Hepatocyte (in vitro differentiated cells): ENCODE measurements around the gene RHOH. TPM values are rescaled to one million over a fixed set of nuclear protein-coding genes. Genes with fewer than 3 reads are reported as not detected.

Experiments used
- DNase-seq: peaks from one replicate; pipeline ENCODE4 v3.0.0-alpha.2; 2016; ENCODE audit warnings: low spot score
- H2AFZ ChIP-seq: fragments of 200-600 bp; sonication (generic); 2 replicates; pipeline ENCODE4 v1.6.0; 2016; ENCODE audit warnings: antibody characterized with exemption, mild to moderate bottlenecking
- H3K27ac ChIP-seq: fragments of 200-600 bp; sonication (generic); 2 replicates; pipeline ENCODE4 v1.5.1; 2016; ENCODE audit warnings: mild to moderate bottlenecking
- H3K27me3 ChIP-seq: fragments of 200-600 bp; sonication (generic); 2 replicates; pipeline ENCODE4 v1.6.1; 2016
- H3K36me3 ChIP-seq: fragments of 200-600 bp; sonication (generic); replicated peaks from 2 replicates; pipeline ENCODE4 v1.5.1; 2016; ENCODE audit warnings: low read depth; ENCODE audit not compliant: insufficient read depth
- H3K4me1 ChIP-seq: fragments of 200-600 bp; sonication (generic); 2 replicates; pipeline ENCODE4 v1.5.1; 2016; ENCODE audit warnings: mild to moderate bottlenecking, moderate library complexity; ENCODE audit not compliant: insufficient read depth
- H3K4me2 ChIP-seq: fragments of 200-600 bp; sonication (generic); 2 replicates; pipeline ENCODE4 v1.6.0; 2016
- H3K4me3 ChIP-seq: fragments of 200-600 bp; sonication (generic); 2 replicates; pipeline ENCODE4 v1.5.1; 2016; ENCODE audit warnings: mild to moderate bottlenecking
- H3K79me2 ChIP-seq: fragments of 200-600 bp; sonication (generic); 2 replicates; pipeline ENCODE4 v1.6.0; 2017; ENCODE audit warnings: mild to moderate bottlenecking
- H3K9me2 ChIP-seq: fragments of 200-600 bp; sonication (generic); replicated peaks from 2 replicates; pipeline ENCODE4 v1.6.0; 2017; ENCODE audit warnings: mild to moderate bottlenecking; ENCODE audit not compliant: insufficient read depth
- H3K9me3 ChIP-seq: fragments of 200-600 bp; sonication (generic); 2 replicates; pipeline ENCODE4 v1.5.1; 2016; ENCODE audit warnings: low read depth, mild to moderate bottlenecking
- H4K20me1 ChIP-seq: fragments of 200-600 bp; sonication (generic); 2 replicates; pipeline ENCODE4 v1.6.0; 2016; ENCODE audit warnings: mild to moderate bottlenecking; ENCODE audit not compliant: insufficient read depth, poor library complexity, severe bottlenecking
- CTCF ChIP-seq: fragments of 200-600 bp; sonication (generic); IDR thresholded peaks from 2 replicates; pipeline ENCODE4 v1.5.1; 2016; ENCODE audit warnings: antibody characterized with exemption, mild to moderate bottlenecking; ENCODE audit not compliant: poor library complexity
- EZH2 ChIP-seq: fragments of 200-600 bp; sonication (generic); IDR thresholded peaks from 2 replicates; pipeline ENCODE4 v1.6.1; 2016; ENCODE audit warnings: antibody characterized with exemption, mild to moderate bottlenecking, borderline replicate concordance
- EZH2phosphoT487 ChIP-seq: fragments of 200-600 bp; sonication (generic); IDR thresholded peaks from one replicate; pipeline ENCODE4 v1.6.1; 2018; ENCODE audit warnings: antibody characterized with exemption, mild to moderate bottlenecking, low read depth, moderate library complexity; ENCODE audit not compliant: unreplicated experiment, severe bottlenecking
- WGBS: methylation state at CpG from one replicate; pipeline ENCODE4 v1.1.6; 2016; ENCODE audit warnings: low lambda C conversion rate; ENCODE audit errors: missing lambda C conversion rate; 5-methylcytosine and 5-hydroxymethylcytosine counted together
- polyA plus RNA-seq: library from polyadenylated mRNA; unstranded; fragments of >200 nt; fragmentation: Nextera tagmentation; extraction: Ambion mirVana; gene quantifications from 2 replicates; pipeline ENCODE4 v1.2.1, GENCODE V29; 2016
- total RNA-seq: library from RNA; depleted of rRNA; stranded (reverse); fragments of >200 nt; gene quantifications from 2 replicates; pipeline ENCODE4 v1.2.3, GENCODE V29; 2014

The RHOH gene
- total and polyA plus RNA-seq, 2 experiments from 2014 or later: not detected

- Histone ChIP-seq H3K9me3 (no peaks in the 10 kb centered on the region), H3K4me1 (no peaks in the 10 kb centered on the region), H3K36me3 (no peaks in the 10 kb centered on the region), H3K4me3 (no peak overlapping the region), H3K4me2 (no peak overlapping the region), H3K27ac (no peak overlapping the region), H3K27me3 (no peaks in the 10 kb centered on the region), H3K9me2 (no peaks in the 10 kb centered on the region), H2AFZ (no peak overlapping the region), H4K20me1 (no peaks in the 10 kb centered on the region), H3K79me2 (no peaks in the 10 kb centered on the region)
- DNase-seq: no peak
- WGBS: 90% methylated on average over 4 of the region's 4 CpGs
- TF ChIP-seq EZH2phosphoT487: no peak
- no peak for TF ChIP-seq CTCF
- TF ChIP-seq EZH2: no peak
Observed at GRCh38 chr4:40295572-40295971, 98.7 kb downstream of the RHOH start.

Other genes with a start within 250 kb of the RHOH start
- 69.2 and 74.0 TPM in 2 replicates for gene PDS5A, start 219.1 kb upstream of the RHOH start, total RNA-seq
- 24.6 and 28.0 TPM in 2 replicates for gene PDS5A, start 219.1 kb upstream of the RHOH start, polyA plus RNA-seq
- gene N4BP2, start 140.2 kb upstream of the RHOH start, total RNA-seq: 28.8 and 29.9 TPM in 2 replicates
- gene N4BP2, start 140.2 kb upstream of the RHOH start, polyA plus RNA-seq: 10.2 and 11.2 TPM in 2 replicates
- 0.50 and 1.5 TPM in 2 replicates for gene CHRNA9, start 138.3 kb downstream of the RHOH start, total RNA-seq
- 1.6 TPM in 1 of 2 replicates, not detected in the other for gene CHRNA9, start 138.3 kb downstream of the RHOH start, polyA plus RNA-seq